LNCaP clone FGC (cell line): Measurements from ENCODE around the gene TIMP1.

ENCODE experiments used
- DNase-seq: peaks from one replicate; pipeline ENCODE4 v3.0.0-alpha.2; 2011; ENCODE audit warnings: low read depth
- H3K4me3 ChIP-seq: 2 replicates; pipeline ENCODE4 v1.5.1; 2011; ENCODE audit warnings: mild to moderate bottlenecking, low read depth, low read length, control low read depth
- CTCF ChIP-seq: IDR thresholded peaks from 2 replicates; pipeline ENCODE4 v1.5.1; 2012; ENCODE audit warnings: mild to moderate bottlenecking; ENCODE audit not compliant: control insufficient read depth, insufficient read depth; ENCODE audit errors: extremely low read depth

The TIMP1 gene

GRCh38 chrX:47566841-47567240, 15.4 kb upstream of the TIMP1 start:
- no peak overlapping the region for H3K4me3 ChIP-seq
- DNase-seq = no peak
- TF ChIP-seq CTCF = no peak

- no peak for DNase-seq
- no peak overlapping the region for H3K4me3 ChIP-seq
- no peak for TF ChIP-seq CTCF
Measured at GRCh38 chrX:47568656-47569295, 13.5 kb upstream of the TIMP1 start.

- TF ChIP-seq CTCF = no peak
- DNase-seq = no peak
- H3K4me3 ChIP-seq = no peak overlapping the region
Measured at GRCh38 chrX:47570794-47571193, 11.4 kb upstream of the TIMP1 start.

- no peak for DNase-seq
Measured at GRCh38 chrX:47571215-47571614, 11.0 kb upstream of the TIMP1 start.

GRCh38 chrX:47571896-47572295, 10.3 kb upstream of the TIMP1 start:
- TF ChIP-seq CTCF = no peak
- no peak overlapping the region for H3K4me3 ChIP-seq

More at GRCh38 chrX:47571215-47571614, 11.0 kb upstream of the TIMP1 start:
- H3K4me3 ChIP-seq = no peak overlapping the region
- no peak for TF ChIP-seq CTCF

GRCh38 chrX:47572773-47573340, 9.4 kb upstream of the TIMP1 start:
- no peak for DNase-seq
- no peak overlapping the region for H3K4me3 ChIP-seq
- TF ChIP-seq CTCF = no peak

More at GRCh38 chrX:47571896-47572295, 10.3 kb upstream of the TIMP1 start:
- no peak for DNase-seq
